DND-41 (cell line): ENCODE data around the gene LDHA.

Experiments used
- ATAC-seq: fragments of 200-7000 bp; cut with Tn5 transposase; 3 replicates; pipeline ENCODE4 v1.9.1; 2021; ENCODE audit warnings: low read depth; ENCODE audit not compliant: insufficient read depth
- DNase-seq: peaks from one replicate; pipeline ENCODE4 v3.0.0-alpha.2; 2020
- H2AFZ ChIP-seq: 2 replicates; pipeline ENCODE4 v1.6.0; 2012; ENCODE audit warnings: low read depth, low read length
- H3K27ac ChIP-seq: 2 replicates; pipeline ENCODE4 v1.5.1; 2012; ENCODE audit warnings: low read length, inconsistent platforms
- H3K27me3 ChIP-seq: fragments of 200-600 bp; sonication (generic); 2 replicates; pipeline ENCODE4 v1.6.0; 2012; ENCODE audit warnings: low read length, mild to moderate bottlenecking, inconsistent platforms; ENCODE audit not compliant: insufficient read depth, poor library complexity
- H3K36me3 ChIP-seq: 2 replicates; pipeline ENCODE4 v1.5.1; 2012; ENCODE audit warnings: low read length, inconsistent platforms; ENCODE audit not compliant: insufficient read depth
- H3K4me1 ChIP-seq: 2 replicates; pipeline ENCODE4 v1.5.1; 2012; ENCODE audit warnings: mild to moderate bottlenecking, low read length; ENCODE audit not compliant: insufficient read depth
- H3K4me2 ChIP-seq: 2 replicates; pipeline ENCODE4 v1.6.0; 2012; ENCODE audit warnings: mild to moderate bottlenecking, moderate library complexity, low read length, inconsistent platforms; ENCODE audit not compliant: insufficient read depth
- H3K4me3 ChIP-seq, 2 experiments: fragments of 200-600 bp in 1 of 2; shearing (Covaris generic) in 1 of 2; 2 replicates each; pipeline ENCODE4 v1.5.1; 2012 to 2016; ENCODE audit warnings: inconsistent platforms in 2 of 2, low read length in 2 of 2, mild to moderate bottlenecking in 2 of 2, low read depth in 1 of 2, moderate library complexity in 1 of 2
- H3K79me2 ChIP-seq: 2 replicates; pipeline ENCODE4 v1.6.0; 2012; ENCODE audit warnings: low read length, inconsistent platforms; ENCODE audit not compliant: insufficient read depth
- H3K9ac ChIP-seq: 2 replicates; pipeline ENCODE4 v1.6.0; 2012; ENCODE audit warnings: low read depth, mild to moderate bottlenecking, inconsistent platforms, low read length, moderate library complexity
- H3K9me3 ChIP-seq: 2 replicates; pipeline ENCODE4 v1.5.1; 2012; ENCODE audit warnings: low read length, moderate library complexity, mild to moderate bottlenecking, inconsistent platforms; ENCODE audit not compliant: insufficient read depth, severe bottlenecking
- H4K20me1 ChIP-seq: 2 replicates; pipeline ENCODE4 v1.6.0; 2012; ENCODE audit warnings: low read length; ENCODE audit not compliant: insufficient read depth
- EZH2 ChIP-seq: IDR thresholded peaks from 3 replicates; pipeline ENCODE4 v1.6.1; 2012; ENCODE audit warnings: borderline replicate concordance, low read depth, mild to moderate bottlenecking, moderate library complexity, low read length, inconsistent platforms; ENCODE audit not compliant: severe bottlenecking
- TF ChIP-seq, protein P1 (sequence below): IDR thresholded peaks from 2 replicates; pipeline ENCODE4 v1.5.1; 2012; ENCODE audit warnings: borderline replicate concordance, low read length, moderate library complexity, mild to moderate bottlenecking; ENCODE audit not compliant: poor library complexity, severe bottlenecking; ENCODE audit errors: extremely low read depth

Gene LDHA

GRCh38 chr11:18366286-18366685, 28.1 kb upstream of the LDHA start:
- no peak overlapping the region for H3K27ac ChIP-seq
- no peaks in the 10 kb centered on the region for H3K4me1 ChIP-seq
- H3K4me3 ChIP-seq = no peak overlapping the region
- no peak for DNase-seq
- no peaks in the 10 kb centered on the region for H4K20me1 ChIP-seq
- no peaks in the 10 kb centered on the region for H3K9me3 ChIP-seq
- no peaks in the 10 kb centered on the region for H3K79me2 ChIP-seq
- ATAC-seq = no peak
- no peak overlapping the region for H3K9ac ChIP-seq
- no peak overlapping the region for H3K4me2 ChIP-seq
- no peak overlapping the region for H2AFZ ChIP-seq
- no peak for TF ChIP-seq EZH2
- TF ChIP-seq, protein P1, sequence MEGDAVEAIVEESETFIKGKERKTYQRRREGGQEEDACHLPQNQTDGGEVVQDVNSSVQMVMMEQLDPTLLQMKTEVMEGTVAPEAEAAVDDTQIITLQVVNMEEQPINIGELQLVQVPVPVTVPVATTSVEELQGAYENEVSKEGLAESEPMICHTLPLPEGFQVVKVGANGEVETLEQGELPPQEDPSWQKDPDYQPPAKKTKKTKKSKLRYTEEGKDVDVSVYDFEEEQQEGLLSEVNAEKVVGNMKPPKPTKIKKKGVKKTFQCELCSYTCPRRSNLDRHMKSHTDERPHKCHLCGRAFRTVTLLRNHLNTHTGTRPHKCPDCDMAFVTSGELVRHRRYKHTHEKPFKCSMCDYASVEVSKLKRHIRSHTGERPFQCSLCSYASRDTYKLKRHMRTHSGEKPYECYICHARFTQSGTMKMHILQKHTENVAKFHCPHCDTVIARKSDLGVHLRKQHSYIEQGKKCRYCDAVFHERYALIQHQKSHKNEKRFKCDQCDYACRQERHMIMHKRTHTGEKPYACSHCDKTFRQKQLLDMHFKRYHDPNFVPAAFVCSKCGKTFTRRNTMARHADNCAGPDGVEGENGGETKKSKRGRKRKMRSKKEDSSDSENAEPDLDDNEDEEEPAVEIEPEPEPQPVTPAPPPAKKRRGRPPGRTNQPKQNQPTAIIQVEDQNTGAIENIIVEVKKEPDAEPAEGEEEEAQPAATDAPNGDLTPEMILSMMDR = no peak
- H3K27me3 ChIP-seq = no peaks in the 10 kb centered on the region
- peaks cover 59% of the 10 kb centered on the region for H3K36me3 ChIP-seq

DNA sequence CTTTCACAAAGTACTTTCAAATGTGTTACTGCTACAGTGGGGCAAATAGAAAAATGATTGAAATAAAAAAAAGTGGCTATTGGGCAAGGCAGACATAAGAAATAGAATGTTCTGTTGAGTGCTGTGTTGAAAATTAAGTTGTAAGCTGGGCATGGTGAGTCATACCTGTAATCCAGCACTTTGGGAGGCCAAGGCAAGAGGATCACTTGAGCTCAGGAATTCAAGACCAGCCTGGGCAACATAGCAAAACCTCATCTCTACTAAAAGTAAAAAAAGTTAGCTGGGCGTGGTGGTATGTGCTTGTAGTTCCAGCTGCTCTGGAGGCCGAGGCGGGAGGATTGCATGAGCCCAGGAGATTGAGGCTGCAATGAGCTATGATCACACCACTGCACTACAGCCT, 26.9 kb upstream of the LDHA start:
- Histone ChIP-seq H3K9me3 (no peaks in the 10 kb centered on the region), H3K4me3 (no peak overlapping the region), H2AFZ (no peak overlapping the region), H3K79me2 (no peaks in the 10 kb centered on the region), H3K27me3 (no peaks in the 10 kb centered on the region), H3K4me2 (no peak overlapping the region), H3K36me3 (peaks cover 49% of the 10 kb centered on the region), H4K20me1 (no peaks in the 10 kb centered on the region), H3K9ac (no peak overlapping the region), H3K27ac (no peak overlapping the region), H3K4me1 (no peaks in the 10 kb centered on the region)
- DNase-seq = no peak
- TF ChIP-seq, protein P1 = no peak
- no peak for TF ChIP-seq EZH2
- no peak; the same call in 2 of the 3 replicates for ATAC-seq

- Histone ChIP-seq H3K27me3 (no peaks in the 10 kb centered on the region), H2AFZ (no peak overlapping the region), H3K79me2 (no peaks in the 10 kb centered on the region), H3K4me3 (no peak overlapping the region), H3K9ac (no peak overlapping the region), H3K27ac (no peak overlapping the region), H3K9me3 (no peaks in the 10 kb centered on the region), H3K4me1 (no peaks in the 10 kb centered on the region), H3K36me3 (peaks cover 45% of the 10 kb centered on the region), H3K4me2 (no peak overlapping the region), H4K20me1 (no peaks in the 10 kb centered on the region)
- TF ChIP-seq EZH2 = no peak
- TF ChIP-seq, protein P1 = no peak
- no peak for ATAC-seq
- no peak for DNase-seq
These were observed 26.1 kb upstream of the LDHA start for GRCh38 chr11:18368221-18368620.

- Histone ChIP-seq H3K27me3 (no peaks in the 10 kb centered on the region), H3K4me3 (no peak overlapping the region), H3K4me1 (no peaks in the 10 kb centered on the region), H2AFZ (no peak overlapping the region), H3K4me2 (no peak overlapping the region), H3K9ac (no peak overlapping the region), H3K79me2 (no peaks in the 10 kb centered on the region), H3K36me3 (peaks cover 33% of the 10 kb centered on the region), H3K27ac (no peak overlapping the region), H3K9me3 (no peaks in the 10 kb centered on the region), H4K20me1 (no peaks in the 10 kb centered on the region)
- no peak for ATAC-seq
- no peak for DNase-seq
- no peak for TF ChIP-seq EZH2
- TF ChIP-seq, protein P1 = no peak
These were observed 25.0 kb upstream of the LDHA start for GRCh38 chr11:18369398-18369797.
